Hepatocyte (in vitro differentiated cells): Measurements from ENCODE around the gene CYTH4. TPM values are rescaled to one million over a fixed set of nuclear protein-coding genes. Genes with fewer than 3 reads are reported as not detected.

Source experiments
- DNase-seq: peaks from one replicate; pipeline ENCODE4 v3.0.0-alpha.2; 2016; ENCODE audit warnings: low spot score
- H2AFZ ChIP-seq: fragments of 200-600 bp; sonication (generic); 2 replicates; pipeline ENCODE4 v1.6.0; 2016; ENCODE audit warnings: antibody characterized with exemption, mild to moderate bottlenecking
- H3K27ac ChIP-seq: fragments of 200-600 bp; sonication (generic); 2 replicates; pipeline ENCODE4 v1.5.1; 2016; ENCODE audit warnings: mild to moderate bottlenecking
- H3K27me3 ChIP-seq: fragments of 200-600 bp; sonication (generic); 2 replicates; pipeline ENCODE4 v1.6.1; 2016
- H3K36me3 ChIP-seq: fragments of 200-600 bp; sonication (generic); replicated peaks from 2 replicates; pipeline ENCODE4 v1.5.1; 2016; ENCODE audit warnings: low read depth; ENCODE audit not compliant: insufficient read depth
- H3K4me1 ChIP-seq: fragments of 200-600 bp; sonication (generic); 2 replicates; pipeline ENCODE4 v1.5.1; 2016; ENCODE audit warnings: mild to moderate bottlenecking, moderate library complexity; ENCODE audit not compliant: insufficient read depth
- H3K4me2 ChIP-seq: fragments of 200-600 bp; sonication (generic); 2 replicates; pipeline ENCODE4 v1.6.0; 2016
- H3K4me3 ChIP-seq: fragments of 200-600 bp; sonication (generic); 2 replicates; pipeline ENCODE4 v1.5.1; 2016; ENCODE audit warnings: mild to moderate bottlenecking
- H3K79me2 ChIP-seq: fragments of 200-600 bp; sonication (generic); 2 replicates; pipeline ENCODE4 v1.6.0; 2017; ENCODE audit warnings: mild to moderate bottlenecking
- H3K9me2 ChIP-seq: fragments of 200-600 bp; sonication (generic); replicated peaks from 2 replicates; pipeline ENCODE4 v1.6.0; 2017; ENCODE audit warnings: mild to moderate bottlenecking; ENCODE audit not compliant: insufficient read depth
- H3K9me3 ChIP-seq: fragments of 200-600 bp; sonication (generic); 2 replicates; pipeline ENCODE4 v1.5.1; 2016; ENCODE audit warnings: low read depth, mild to moderate bottlenecking
- H4K20me1 ChIP-seq: fragments of 200-600 bp; sonication (generic); 2 replicates; pipeline ENCODE4 v1.6.0; 2016; ENCODE audit warnings: mild to moderate bottlenecking; ENCODE audit not compliant: insufficient read depth, poor library complexity, severe bottlenecking
- EZH2 ChIP-seq: fragments of 200-600 bp; sonication (generic); IDR thresholded peaks from 2 replicates; pipeline ENCODE4 v1.6.1; 2016; ENCODE audit warnings: antibody characterized with exemption, mild to moderate bottlenecking, borderline replicate concordance
- EZH2phosphoT487 ChIP-seq: fragments of 200-600 bp; sonication (generic); IDR thresholded peaks from one replicate; pipeline ENCODE4 v1.6.1; 2018; ENCODE audit warnings: antibody characterized with exemption, mild to moderate bottlenecking, low read depth, moderate library complexity; ENCODE audit not compliant: unreplicated experiment, severe bottlenecking
- WGBS: methylation state at CpG from one replicate; pipeline ENCODE4 v1.1.6; 2016; ENCODE audit warnings: low lambda C conversion rate; ENCODE audit errors: missing lambda C conversion rate; 5-methylcytosine and 5-hydroxymethylcytosine counted together
- polyA plus RNA-seq: library from polyadenylated mRNA; unstranded; fragments of >200 nt; fragmentation: Nextera tagmentation; extraction: Ambion mirVana; gene quantifications from 2 replicates; pipeline ENCODE4 v1.2.1, GENCODE V29; 2016
- total RNA-seq: library from RNA; depleted of rRNA; stranded (reverse); fragments of >200 nt; gene quantifications from 2 replicates; pipeline ENCODE4 v1.2.3, GENCODE V29; 2014
- TF ChIP-seq, protein P1 (sequence below): fragments of 200-600 bp; sonication (generic); IDR thresholded peaks from 2 replicates; pipeline ENCODE4 v1.5.1; 2016; ENCODE audit warnings: antibody characterized with exemption, mild to moderate bottlenecking; ENCODE audit not compliant: poor library complexity

CYTH4 gene
- total and polyA plus RNA-seq, 2 experiments from 2014 or later, result 0.57 to 0.94 TPM

GRCh38 chr22:37276776-37277175 is 5.5 kb upstream of the CYTH4 start:
- Histone ChIP-seq H3K27ac (no peak overlapping the region), H3K4me1 (no peaks in the 10 kb centered on the region), H2AFZ (no peak overlapping the region), H3K4me3 (no peak overlapping the region), H3K27me3 (no peaks in the 10 kb centered on the region), H3K9me3 (no peaks in the 10 kb centered on the region), H3K9me2 (no peaks in the 10 kb centered on the region), H3K79me2 (no peaks in the 10 kb centered on the region), H4K20me1 (no peaks in the 10 kb centered on the region), H3K36me3 (no peaks in the 10 kb centered on the region), H3K4me2 (no peak overlapping the region)
- TF ChIP-seq EZH2, result no peak
- TF ChIP-seq, protein P1, sequence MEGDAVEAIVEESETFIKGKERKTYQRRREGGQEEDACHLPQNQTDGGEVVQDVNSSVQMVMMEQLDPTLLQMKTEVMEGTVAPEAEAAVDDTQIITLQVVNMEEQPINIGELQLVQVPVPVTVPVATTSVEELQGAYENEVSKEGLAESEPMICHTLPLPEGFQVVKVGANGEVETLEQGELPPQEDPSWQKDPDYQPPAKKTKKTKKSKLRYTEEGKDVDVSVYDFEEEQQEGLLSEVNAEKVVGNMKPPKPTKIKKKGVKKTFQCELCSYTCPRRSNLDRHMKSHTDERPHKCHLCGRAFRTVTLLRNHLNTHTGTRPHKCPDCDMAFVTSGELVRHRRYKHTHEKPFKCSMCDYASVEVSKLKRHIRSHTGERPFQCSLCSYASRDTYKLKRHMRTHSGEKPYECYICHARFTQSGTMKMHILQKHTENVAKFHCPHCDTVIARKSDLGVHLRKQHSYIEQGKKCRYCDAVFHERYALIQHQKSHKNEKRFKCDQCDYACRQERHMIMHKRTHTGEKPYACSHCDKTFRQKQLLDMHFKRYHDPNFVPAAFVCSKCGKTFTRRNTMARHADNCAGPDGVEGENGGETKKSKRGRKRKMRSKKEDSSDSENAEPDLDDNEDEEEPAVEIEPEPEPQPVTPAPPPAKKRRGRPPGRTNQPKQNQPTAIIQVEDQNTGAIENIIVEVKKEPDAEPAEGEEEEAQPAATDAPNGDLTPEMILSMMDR, result no peak
- no peak for TF ChIP-seq EZH2phosphoT487
- DNase-seq, result no peak
- WGBS, result 80% methylated on average over 2 of the region's 2 CpGs

GRCh38 chr22:37277384-37277783 is 4.9 kb upstream of the CYTH4 start:
- no peaks in the 10 kb centered on the region for H3K4me1 ChIP-seq
- H2AFZ ChIP-seq, result no peak overlapping the region
- H4K20me1 ChIP-seq, result no peaks in the 10 kb centered on the region
- no peaks in the 10 kb centered on the region for H3K9me2 ChIP-seq
- WGBS, result 81% methylated on average over 11 of the region's 11 CpGs
- DNase-seq, result no peak
- H3K4me3 ChIP-seq, result no peak overlapping the region
- no peak overlapping the region for H3K27ac ChIP-seq
- no peaks in the 10 kb centered on the region for H3K36me3 ChIP-seq
- H3K27me3 ChIP-seq, result no peaks in the 10 kb centered on the region
- H3K4me2 ChIP-seq, result no peak overlapping the region
- TF ChIP-seq, protein P1, result no peak
- TF ChIP-seq EZH2, result no peak
- TF ChIP-seq EZH2phosphoT487, result no peak
- no peaks in the 10 kb centered on the region for H3K9me3 ChIP-seq
- H3K79me2 ChIP-seq, result no peaks in the 10 kb centered on the region

- TF ChIP-seq EZH2phosphoT487 (no peak), EZH2 (no peak)
- TF ChIP-seq, protein P1, result no peak
- no peak overlapping the region for H3K4me3 ChIP-seq
- WGBS, result 58% methylated on average over 5 of the region's 5 CpGs
- no peaks in the 10 kb centered on the region for H3K9me2 ChIP-seq
- no peaks in the 10 kb centered on the region for H3K4me1 ChIP-seq
- no peak overlapping the region for H3K4me2 ChIP-seq
- H3K27ac ChIP-seq, result no peak overlapping the region
- no peaks in the 10 kb centered on the region for H3K9me3 ChIP-seq
- no peak for DNase-seq
- no peak overlapping the region for H2AFZ ChIP-seq
- no peaks in the 10 kb centered on the region for H3K79me2 ChIP-seq
- no peaks in the 10 kb centered on the region for H3K36me3 ChIP-seq
- H4K20me1 ChIP-seq, result no peaks in the 10 kb centered on the region
- H3K27me3 ChIP-seq, result peaks cover 5% of the 10 kb centered on the region
Observed at GRCh38 chr22:37278261-37278660, 4.0 kb upstream of the CYTH4 start.
